KOPT-K1 (cell line): ENCODE data around the gene FRMD4B.
"Not testable (repeated sequence)": the region's sequence is repeated elsewhere in the genome, so short reads cannot be mapped to it uniquely, and the experiment has no call there.

Experiments used
- H3K27ac ChIP-seq: fragments of 200-600 bp; sonication (generic); 2 replicates; pipeline ENCODE4 v1.5.1; 2016; ENCODE audit warnings: antibody characterized with exemption, mild to moderate bottlenecking, low read depth, low read length; ENCODE audit not compliant: poor library complexity, severe bottlenecking
- H3K36me3 ChIP-seq: fragments of 200-600 bp; sonication (generic); 2 replicates; pipeline ENCODE4 v1.5.1; 2017; ENCODE audit warnings: antibody characterized with exemption, mild to moderate bottlenecking, low read length, moderate library complexity; ENCODE audit not compliant: insufficient read depth
- H3K9me3 ChIP-seq: fragments of 200-600 bp; sonication (generic); 2 replicates; pipeline ENCODE4 v1.5.1; 2017; ENCODE audit warnings: antibody characterized with exemption, low read length, mild to moderate bottlenecking; ENCODE audit not compliant: insufficient read depth, poor library complexity, severe bottlenecking

FRMD4B gene

GRCh38 chr3:69277403-69277802, 108.5 kb downstream of the FRMD4B start:
- not testable (repeated sequence) for H3K9me3 ChIP-seq, H3K36me3 ChIP-seq, H3K27ac ChIP-seq

- Histone ChIP-seq H3K36me3 (no peaks in the 10 kb centered on the region), H3K27ac (no peak overlapping the region), H3K9me3 (no peaks in the 10 kb centered on the region)
Measured at GRCh38 chr3:69276884-69277283, 109.0 kb downstream of the FRMD4B start.

DNA sequence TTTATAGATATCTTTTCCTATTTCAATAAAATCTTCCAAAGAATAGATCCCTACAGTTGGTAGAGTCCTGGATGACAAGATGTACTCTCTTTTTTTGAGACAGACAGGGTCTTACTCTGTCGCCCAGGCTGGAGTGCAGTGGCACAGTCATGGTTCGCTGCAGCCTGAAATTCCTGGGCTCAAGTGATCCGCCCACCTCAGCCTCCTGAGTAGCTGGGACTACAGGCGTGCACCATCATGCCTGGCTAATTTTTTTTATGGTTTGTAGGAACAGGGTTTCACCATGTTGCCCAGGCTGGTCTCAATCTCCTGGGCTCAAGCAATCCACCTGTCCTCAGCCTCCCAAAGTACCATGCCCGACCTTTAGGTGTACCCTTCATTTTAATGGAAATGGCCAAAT, 109.7 kb downstream of the FRMD4B start:
- H3K27ac ChIP-seq, H3K9me3 ChIP-seq, H3K36me3 ChIP-seq: not testable (repeated sequence)

DNA sequence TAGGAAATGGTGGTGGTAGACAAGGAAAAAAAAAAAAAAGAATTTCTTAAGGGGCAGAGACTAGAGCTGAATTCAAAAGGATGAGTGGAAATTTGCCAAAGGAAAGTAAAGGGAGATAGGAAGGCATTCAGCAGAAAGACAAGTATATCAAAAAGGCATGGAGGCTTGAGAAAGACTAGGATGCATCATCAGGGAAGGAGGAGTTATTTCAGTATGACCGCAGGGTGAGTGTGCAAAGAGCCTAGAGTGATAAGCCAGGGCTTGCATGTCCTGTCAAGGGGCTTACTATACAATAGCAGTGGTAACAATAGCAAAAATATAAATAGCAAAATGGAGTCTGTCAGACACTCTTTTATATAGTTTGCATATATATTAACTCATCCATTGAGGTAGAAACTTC, 112.0 kb downstream of the FRMD4B start:
- no peaks in the 10 kb centered on the region for H3K36me3 ChIP-seq
- no peak overlapping the region for H3K27ac ChIP-seq
- H3K9me3 ChIP-seq = no peaks in the 10 kb centered on the region

DNA sequence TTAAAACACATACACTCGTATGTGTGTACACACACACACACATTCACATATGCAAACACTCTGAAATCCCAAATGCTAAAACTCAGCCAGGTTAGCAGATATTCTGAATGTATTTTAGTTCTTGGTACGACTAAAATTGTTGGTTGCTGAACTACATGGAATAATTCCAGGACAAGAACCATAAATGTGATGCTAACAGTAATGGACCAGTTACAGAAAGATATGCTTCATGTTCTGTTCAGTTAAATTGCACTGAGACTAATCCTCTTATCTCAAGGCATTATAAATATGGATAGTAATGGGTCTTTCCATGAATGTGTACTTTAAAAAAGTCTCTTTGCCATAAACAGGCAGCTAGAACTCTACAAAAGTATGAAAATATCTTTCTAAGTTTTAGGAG, 113.3 kb downstream of the FRMD4B start:
- Histone ChIP-seq H3K9me3 (no peaks in the 10 kb centered on the region), H3K27ac (no peak overlapping the region), H3K36me3 (no peaks in the 10 kb centered on the region)

- Histone ChIP-seq H3K36me3 (no peaks in the 10 kb centered on the region), H3K9me3 (no peaks in the 10 kb centered on the region), H3K27ac (no peak overlapping the region)
Measured at GRCh38 chr3:69271098-69271497, 114.8 kb downstream of the FRMD4B start.

DNA sequence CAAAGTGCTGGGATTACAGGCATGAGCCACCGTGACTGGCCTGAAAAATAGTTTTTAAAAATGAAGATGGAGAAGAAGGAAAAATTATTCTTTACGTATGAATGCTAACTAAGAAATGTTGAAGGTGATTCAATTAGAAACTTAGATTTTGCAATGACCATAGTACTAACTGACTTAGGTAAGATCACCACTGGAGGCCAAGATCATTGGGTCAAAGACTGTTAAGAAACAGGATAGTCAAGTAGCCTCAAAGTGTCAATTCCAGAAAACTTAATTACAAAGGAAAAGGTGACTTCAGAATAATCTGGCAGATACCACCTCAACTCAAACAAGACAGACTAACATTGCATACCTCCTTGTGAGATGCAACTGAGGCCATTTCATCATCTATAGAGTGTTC, 119.3 kb downstream of the FRMD4B start:
- H3K9me3 ChIP-seq = no peaks in the 10 kb centered on the region
- no peaks in the 10 kb centered on the region for H3K36me3 ChIP-seq
- no peak overlapping the region for H3K27ac ChIP-seq

- H3K9me3 ChIP-seq, H3K27ac ChIP-seq, H3K36me3 ChIP-seq: not testable (repeated sequence)
Measured at GRCh38 chr3:69266071-69266470, 119.8 kb downstream of the FRMD4B start.

DNA sequence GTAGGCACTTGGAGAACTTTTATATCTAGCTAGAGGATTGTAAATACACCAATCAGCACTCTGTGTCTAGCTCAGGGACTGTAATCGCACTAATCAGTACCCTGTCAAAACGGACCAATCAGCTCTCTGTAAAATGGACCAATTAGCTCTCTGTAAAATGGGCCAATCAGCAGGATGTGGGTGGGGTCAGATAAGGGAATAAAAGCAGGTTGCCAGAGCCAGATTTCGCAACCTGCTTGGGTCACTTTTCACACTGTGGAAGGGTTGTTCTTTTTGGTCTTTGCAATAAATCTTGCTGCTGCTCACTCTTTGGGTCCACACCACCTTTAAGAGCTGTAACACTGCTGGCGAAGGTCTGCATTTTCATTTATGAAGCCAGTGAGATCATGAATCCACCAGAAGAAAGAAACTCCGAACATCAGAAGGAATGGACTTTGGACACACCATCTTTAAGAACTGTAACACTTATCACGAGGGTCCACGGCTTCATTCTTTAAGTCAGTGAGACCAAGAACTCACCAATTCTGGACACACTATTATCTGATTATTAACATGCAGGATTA, 125.0 kb downstream of the FRMD4B start:
- not testable (repeated sequence) for H3K9me3 ChIP-seq, H3K27ac ChIP-seq, H3K36me3 ChIP-seq

DNA sequence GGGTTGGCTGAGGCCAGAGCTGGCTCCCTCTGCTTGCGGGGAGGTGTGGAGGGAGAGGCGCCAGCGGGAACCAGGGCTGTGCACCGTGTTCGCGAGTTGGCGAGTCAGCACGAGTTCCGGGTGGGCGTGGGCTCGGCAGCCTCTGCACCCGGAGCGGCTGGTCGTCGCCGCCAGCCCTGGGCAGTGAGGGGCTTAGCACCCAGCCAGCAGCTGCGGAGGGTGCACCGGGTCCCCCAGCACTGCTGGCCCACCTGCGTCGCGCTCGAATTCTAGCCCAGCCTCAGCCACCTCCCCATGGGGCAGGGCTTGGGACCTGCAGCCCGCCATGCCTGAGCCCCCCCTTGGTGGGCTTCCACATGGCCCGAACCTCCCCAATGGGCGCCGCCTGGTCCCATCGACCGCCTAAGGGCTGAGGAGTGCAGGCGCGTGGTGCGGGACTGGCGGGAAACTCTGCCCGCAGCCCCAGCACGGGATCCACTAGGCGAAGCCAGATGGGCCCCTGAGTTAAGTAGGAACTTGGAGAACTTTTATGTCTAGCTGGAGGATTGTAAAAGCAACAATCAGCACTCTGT, 125.6 kb downstream of the FRMD4B start:
- no peak overlapping the region for H3K27ac ChIP-seq
- no peaks in the 10 kb centered on the region for H3K9me3 ChIP-seq
- no peaks in the 10 kb centered on the region for H3K36me3 ChIP-seq

- H3K9me3 ChIP-seq = no peaks in the 10 kb centered on the region
- no peaks in the 10 kb centered on the region for H3K36me3 ChIP-seq
- H3K27ac ChIP-seq = no peak overlapping the region
Measured at GRCh38 chr3:69259125-69259524, 126.8 kb downstream of the FRMD4B start.

GRCh38 chr3:69255928-69256327, 130.0 kb downstream of the FRMD4B start:
- Histone ChIP-seq H3K36me3 (no peaks in the 10 kb centered on the region), H3K27ac (no peak overlapping the region), H3K9me3 (no peaks in the 10 kb centered on the region)

DNA sequence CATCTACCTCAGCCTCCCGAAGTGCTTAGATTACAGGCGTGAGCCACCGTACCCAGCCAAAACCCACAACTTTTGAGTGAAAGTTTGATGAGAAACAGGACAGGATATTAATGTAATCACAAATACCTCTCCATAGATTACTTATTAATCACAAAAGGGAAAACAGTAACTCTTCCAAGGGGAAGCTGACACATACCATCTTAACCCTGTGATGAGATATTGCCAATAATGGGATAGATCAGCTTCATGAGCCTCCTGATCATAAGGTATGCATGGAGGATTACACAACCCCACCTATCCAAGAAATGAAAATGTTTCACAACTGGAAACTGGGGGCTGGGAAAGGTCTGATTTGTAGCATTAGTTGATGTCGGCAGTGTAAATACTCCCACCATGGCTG, 131.5 kb downstream of the FRMD4B start:
- Histone ChIP-seq H3K36me3 (no peaks in the 10 kb centered on the region), H3K9me3 (no peaks in the 10 kb centered on the region), H3K27ac (no peak overlapping the region)

- no peaks in the 10 kb centered on the region for H3K36me3 ChIP-seq
- no peaks in the 10 kb centered on the region for H3K9me3 ChIP-seq
- no peak overlapping the region for H3K27ac ChIP-seq
Measured at GRCh38 chr3:69252631-69253030, 133.3 kb downstream of the FRMD4B start.

GRCh38 chr3:69252141-69252540, 133.7 kb downstream of the FRMD4B start:
- no peaks in the 10 kb centered on the region for H3K36me3 ChIP-seq
- H3K27ac ChIP-seq = no peak overlapping the region
- H3K9me3 ChIP-seq = no peaks in the 10 kb centered on the region

DNA sequence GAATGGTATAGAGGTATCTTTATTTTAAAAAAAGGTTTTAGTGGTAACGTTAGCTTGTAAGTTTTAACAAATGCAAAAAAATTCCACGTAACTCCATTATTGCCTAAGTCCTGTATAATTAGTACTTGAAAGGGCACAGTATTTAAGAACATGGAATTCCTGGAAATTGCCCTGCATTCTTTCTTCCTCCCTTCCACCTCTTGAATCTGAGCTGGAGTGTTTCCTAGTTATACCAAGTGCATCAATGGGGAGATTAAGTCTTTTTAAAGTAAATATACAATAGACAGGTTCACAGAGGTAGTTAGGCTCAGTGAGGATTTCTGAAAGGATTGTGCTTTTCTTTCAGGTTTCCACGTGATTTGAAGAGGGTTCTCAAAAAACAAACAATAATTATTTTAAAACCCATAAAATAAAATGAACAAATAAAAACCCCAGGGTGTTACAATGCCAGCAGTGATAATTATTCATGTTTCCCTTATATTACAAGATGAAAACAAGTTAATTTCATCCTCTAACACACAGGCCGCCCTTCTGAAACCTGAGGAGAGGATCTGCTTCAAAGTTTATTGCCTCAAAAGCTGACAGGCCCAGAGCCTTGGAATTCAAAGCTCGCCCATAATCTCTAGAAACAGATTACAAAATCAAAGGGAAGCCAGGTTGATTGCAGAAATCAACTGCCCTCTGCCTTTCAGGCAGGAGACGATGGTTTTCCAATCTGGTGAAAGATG, 134.6 kb downstream of the FRMD4B start:
- no peaks in the 10 kb centered on the region for H3K36me3 ChIP-seq
- H3K9me3 ChIP-seq = no peaks in the 10 kb centered on the region
- no peak overlapping the region for H3K27ac ChIP-seq
